ENCODE data around the gene ZNF766. TPM values are rescaled to one million over a fixed set of nuclear protein-coding genes. Genes with fewer than 3 reads are reported as not detected.

The ZNF766 gene
- total RNA-seq, result 5.6 TPM

DNA sequence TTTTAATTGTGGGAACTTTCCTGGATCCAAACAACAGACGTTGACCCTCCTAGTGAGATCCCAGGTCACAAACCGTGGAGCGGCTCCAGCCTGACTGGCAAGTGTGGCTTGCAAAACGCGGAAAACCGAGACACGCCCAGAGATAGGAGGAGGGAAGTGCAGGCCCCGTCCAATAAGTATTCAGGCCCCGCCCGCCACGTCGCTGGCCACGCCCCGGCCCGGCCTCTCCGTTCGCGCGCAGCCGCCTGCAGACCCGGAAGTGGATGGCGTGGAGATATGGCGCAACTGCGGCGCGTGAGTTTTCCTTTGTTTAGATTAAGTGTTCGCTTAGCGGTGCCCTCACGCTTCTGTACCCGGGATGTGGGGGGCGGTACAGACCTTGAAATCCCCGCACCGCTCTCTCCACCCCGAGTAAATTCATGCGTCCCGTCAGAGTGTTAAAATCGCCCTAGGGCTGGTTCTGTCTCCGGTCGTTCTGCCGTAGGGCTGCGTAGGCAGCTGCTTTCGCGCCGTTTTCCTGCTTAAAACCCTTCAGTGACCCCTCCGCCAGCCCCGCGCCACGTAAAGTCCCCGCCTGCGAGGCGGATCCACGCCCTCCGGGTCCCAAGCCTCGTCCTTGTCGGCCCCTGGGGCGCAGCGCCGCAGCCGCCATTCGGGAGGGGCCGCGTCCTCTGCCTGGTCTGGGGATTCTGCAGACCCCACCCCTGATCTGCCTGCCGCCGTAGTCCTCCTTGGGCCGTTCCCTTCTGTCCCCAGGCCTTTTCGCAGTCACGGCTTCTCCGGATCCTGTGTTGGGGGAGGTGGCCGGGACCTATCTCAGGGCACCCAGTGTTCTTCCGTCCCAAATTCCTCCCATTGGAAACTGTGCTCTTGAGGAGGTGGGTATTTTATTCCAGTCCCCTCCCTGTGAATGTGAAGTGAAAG is at the start of gene ZNF766:
ZNF766 (plus strand) TSS at position 250 of the 924 bp plus-strand sequence; CDS start at position 277, 27 bp downstream.
- intact Hi-C loops (cut with DNase I), result no loop called here

GRCh38 chr19:52219611-52220010 is 49.8 kb upstream of the ZNF766 start:
- no peak for DNase-seq (ENCODE audit: extremely low spot score in 2 of 2)
- Histone ChIP-seq H3K9me3 (no peaks in the 10 kb centered on the region), H3K27me3 (no peaks in the 10 kb centered on the region), H3K36me3 (peaks cover 16 to 99% of the 10 kb centered on the region in 2 donors), H3K4me1 (no peaks in the 10 kb centered on the region), H3K4me3 (no peak overlapping the region), H3K27ac (no peak overlapping the region)
- TF ChIP-seq CTCF (IDR thresholded peaks at IDR 0.05) (no peak), POLR2A (IDR thresholded peaks at IDR 0.05) (no peak), POLR2AphosphoS5 (IDR thresholded peaks at IDR 0.05; ENCODE audit: insufficient read depth in 1 of 2, low read depth in 1 of 2) (no peak)
- intact Hi-C loops (cut with DNase I), result no loop called here

More for the DNA sequence above, at the start of gene ZNF766:
- Histone ChIP-seq H3K9me3 (no peaks in the 10 kb centered on the region), H3K27me3 (no peaks in the 10 kb centered on the region), H3K4me3 (peak within 1 kb of the TSS; percentile 90 to 93), H3K36me3 (no peaks in the 10 kb centered on the region), H3K4me1 (peaks cover 25% of the 10 kb centered on the region), H3K27ac (peak within 1 kb of the TSS; percentile 93)
- peak; percentile 96 to 99 for TF ChIP-seq POLR2AphosphoS5 (IDR thresholded peaks at IDR 0.05; ENCODE audit: insufficient read depth in 1 of 2, low read depth in 1 of 2)
- TF ChIP-seq POLR2A (IDR thresholded peaks at IDR 0.05), result peak; percentile 58 to 82
- peak in 2 of 3 experiments; percentile 8 to 11 for TF ChIP-seq CTCF (IDR thresholded peaks at IDR 0.05)
- DNase-seq (ENCODE audit: extremely low spot score in 2 of 2), result peak; percentile 97 to 98

DNA sequence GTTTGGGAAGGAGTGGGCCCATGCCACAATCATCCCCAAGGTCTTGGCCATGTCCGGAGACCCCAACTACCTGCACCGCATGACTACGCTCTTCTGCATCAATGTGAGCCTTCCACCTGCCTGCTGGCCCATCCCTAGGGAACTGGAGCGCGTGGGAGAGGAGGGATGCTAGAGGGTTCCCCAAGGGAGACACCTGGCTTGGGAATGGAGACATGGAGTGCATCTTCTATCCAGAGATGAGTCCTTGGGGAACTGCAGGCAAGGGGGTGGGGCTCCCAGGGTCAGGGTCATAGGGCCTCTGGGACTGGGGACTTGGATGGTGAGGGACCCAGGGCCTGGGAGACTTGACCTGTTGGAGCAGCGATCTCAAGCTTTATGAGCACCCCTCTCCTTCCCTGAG is 48.4 kb upstream of the ZNF766 start:
- Histone ChIP-seq H3K4me1 (no peaks in the 10 kb centered on the region), H3K27ac (no peak overlapping the region), H3K9me3 (no peaks in the 10 kb centered on the region), H3K4me3 (no peak overlapping the region), H3K27me3 (no peaks in the 10 kb centered on the region), H3K36me3 (peaks cover 7 to 97% of the 10 kb centered on the region in 2 donors)
- intact Hi-C loops (cut with DNase I), result no loop called here
- TF ChIP-seq CTCF (IDR thresholded peaks at IDR 0.05), result no peak
- peak in 1 of 2 donors; percentile 54 for DNase-seq (ENCODE audit: extremely low spot score in 2 of 2)

DNA sequence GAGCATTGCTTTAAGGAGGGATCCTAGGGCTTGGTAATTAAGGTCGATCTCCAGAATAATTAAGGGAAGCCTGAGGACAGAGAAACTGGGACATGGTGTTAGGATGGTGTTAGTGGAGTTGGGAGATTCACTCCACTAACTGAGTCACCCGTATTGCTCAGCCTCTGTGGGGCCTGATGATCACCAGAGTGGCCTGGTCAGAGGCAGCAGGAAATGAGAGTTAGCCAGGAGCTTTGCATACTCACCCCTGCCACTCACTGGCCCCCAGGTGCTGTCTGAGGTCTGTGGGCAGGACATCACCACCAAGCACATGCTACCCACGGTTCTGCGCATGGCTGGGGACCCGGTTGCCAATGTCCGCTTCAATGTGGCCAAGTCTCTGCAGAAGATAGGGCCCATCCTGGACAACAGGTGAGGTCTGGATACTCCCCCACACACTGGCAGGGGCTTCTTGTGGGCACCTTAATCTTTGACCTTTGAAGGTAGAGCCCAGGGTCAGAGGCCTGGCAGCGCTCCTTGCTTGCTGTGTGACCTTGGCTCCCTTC is 47.5 kb upstream of the ZNF766 start:
- DNase-seq (ENCODE audit: extremely low spot score in 2 of 2), result no peak
- no peak overlapping the region for H3K27ac ChIP-seq
- no peaks in the 10 kb centered on the region for H3K9me3 ChIP-seq
- H3K36me3 ChIP-seq, result peaks cover 4 to 97% of the 10 kb centered on the region in 2 donors
- TF ChIP-seq POLR2A (IDR thresholded peaks at IDR 0.05) (no peak), CTCF (IDR thresholded peaks at IDR 0.05) (no peak), POLR2AphosphoS5 (IDR thresholded peaks at IDR 0.05; ENCODE audit: insufficient read depth in 1 of 2, low read depth in 1 of 2) (no peak)
- H3K4me3 ChIP-seq, result no peak overlapping the region
- H3K4me1 ChIP-seq, result no peaks in the 10 kb centered on the region
- intact Hi-C loops (cut with DNase I), result no loop called here
- no peaks in the 10 kb centered on the region for H3K27me3 ChIP-seq

DNA sequence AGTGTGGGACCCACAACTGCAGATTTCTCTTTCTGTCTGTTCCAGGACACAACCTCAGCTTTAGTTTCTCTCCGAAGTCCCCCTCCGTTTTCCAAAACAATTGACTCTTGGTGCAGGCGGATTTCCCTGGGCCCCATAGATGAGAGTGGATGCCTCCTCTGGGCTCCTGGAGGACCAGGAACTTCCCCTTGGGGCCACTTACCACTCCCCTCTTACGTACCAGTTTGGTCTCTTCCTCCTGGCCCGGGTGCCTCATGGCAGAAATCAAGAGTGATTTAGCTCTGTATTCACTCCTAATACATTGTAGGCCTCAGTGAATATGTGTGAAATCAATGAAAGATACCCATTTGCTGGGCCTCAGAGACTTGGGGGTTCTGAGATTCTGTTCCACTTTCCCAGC is 45.2 kb upstream of the ZNF766 start:
- TF ChIP-seq POLR2A (IDR thresholded peaks at IDR 0.05) (no peak), POLR2AphosphoS5 (IDR thresholded peaks at IDR 0.05; ENCODE audit: insufficient read depth in 1 of 2, low read depth in 1 of 2) (no peak), CTCF (IDR thresholded peaks at IDR 0.05) (no peak)
- DNase-seq (ENCODE audit: extremely low spot score in 2 of 2), result no peak
- H3K27me3 ChIP-seq, result no peaks in the 10 kb centered on the region
- H3K4me3 ChIP-seq, result no peak overlapping the region
- H3K27ac ChIP-seq, result no peak overlapping the region
- H3K4me1 ChIP-seq, result no peaks in the 10 kb centered on the region
- intact Hi-C loops (cut with DNase I), result no loop called here
- H3K9me3 ChIP-seq, result no peaks in the 10 kb centered on the region
- H3K36me3 ChIP-seq, result peaks cover 0 to 93% of the 10 kb centered on the region in 2 donors

Measured in vagina (tissue), 2 donors.